Stomach (tissue), 9 donors: ENCODE results near the gene HNRNPK. TPM values are rescaled to one million over a fixed set of nuclear protein-coding genes. Genes with fewer than 3 reads are reported as not detected.

Source experiments
- DNase-seq, 2 donors: peaks; one replicate each; pipeline versions ENCODE4 v3.0.0 to v3.0.0-alpha.2; 2013 to 2019
- H3K27ac ChIP-seq, 5 donors: fragments of 200-600 bp in 4 of 5; sonication (generic) in 4 of 5; one replicate each; pipeline ENCODE4 v1.5.1; 2013 to 2019; ENCODE audit warnings: mild to moderate bottlenecking in 1 of 5, moderate library complexity in 1 of 5
- H3K27me3 ChIP-seq, 3 donors: fragments of 200-600 bp; sonication (generic); one replicate each; pipeline ENCODE4 v1.5.1; 2017 to 2019; ENCODE audit warnings: mixed run types in 1 of 3
- H3K36me3 ChIP-seq, 4 donors: fragments of 200-600 bp; sonication (generic); 1 replicate in 3 of 4; 2 replicates in 1 of 4; pipeline ENCODE4 v1.5.1; 2016 to 2019
- H3K4me1 ChIP-seq, 4 donors: fragments of 200-600 bp; sonication (generic); one replicate each; pipeline ENCODE4 v1.5.1; 2016 to 2019
- H3K4me3 ChIP-seq, 4 donors: fragments of 200-600 bp; sonication (generic) in 3 of 4; one replicate each; pipeline ENCODE4 v1.5.1; 2016 to 2019; ENCODE audit warnings: mild to moderate bottlenecking in 1 of 4
- H3K9me3 ChIP-seq, 4 donors: fragments of 200-600 bp; sonication (generic); one replicate each; pipeline ENCODE4 v1.5.1; 2016 to 2019
- CTCF ChIP-seq, 7 experiments: fragments of 450-650 bp in 4 of 7; fragments of 200-600 bp in 3 of 7; sonication (generic) in 3 of 7; IDR thresholded peaks; one replicate each; pipeline ENCODE4 v1.5.1; 2016 to 2019; ENCODE audit warnings: antibody characterized with exemption in 7 of 7, control low read depth in 2 of 7, mild to moderate bottlenecking in 1 of 7
- EP300 ChIP-seq: sonication (generic); formaldehyde crosslinking; IDR thresholded peaks from one replicate; pipeline ENCODE4 v1.6.1; 2017; ENCODE audit warnings: antibody characterized with exemption
- POLR2A ChIP-seq, 4 donors: fragments of 450-650 bp; IDR thresholded peaks; one replicate each; pipeline ENCODE4 v1.6.1; 2016; ENCODE audit warnings: antibody characterized with exemption in 4 of 4, control low read depth in 2 of 4, mild to moderate bottlenecking in 1 of 4, moderate library complexity in 1 of 4
- POLR2AphosphoS5 ChIP-seq, 3 donors: sonication (generic); formaldehyde crosslinking; IDR thresholded peaks; one replicate each; pipeline ENCODE4 v1.6.1; 2016; ENCODE audit warnings: antibody characterized with exemption in 3 of 3
- WGBS, 5 donors: extraction: QIAGEN DNeasy Blood & Tissue Kit in 3 of 5; methylation state at CpG; one replicate each; pipeline versions ENCODE4 v1.1.5 to v1.1.7; 2013 to 2018; 5-methylcytosine and 5-hydroxymethylcytosine counted together
- intact Hi-C: fragments of 100-400 bp; cut with DNase I; formaldehyde crosslinking; loops from one replicate; pipeline ENCODE4 v1.15.1; 2023; ENCODE audit warnings: low total_unique reads
- polyA plus RNA-seq, 3 donors: library from polyadenylated mRNA; stranded (reverse); fragments of 200-250 nt; gene quantifications; one replicate each; pipeline ENCODE4 v1.2.3, GENCODE V29; 2013
- total RNA-seq, 5 donors: library from RNA; depleted of rRNA; stranded (reverse); fragments of >200 nt; gene quantifications; one replicate each; pipeline versions ENCODE4 v1.1.0 to v1.2.3, GENCODE V29; 2014 to 2016
- donor health status: healthy with polysubstance abuse.
- donor health status: Bipolar disorder and iron deficiency.
- donor health status: healthy.

The HNRNPK gene
- total and polyA plus RNA-seq, 8 donors = 164 to 835 (median 257) TPM

GRCh38 chr9:83933790-83934189 is 46.2 kb downstream of the HNRNPK start:
- Histone ChIP-seq H3K4me3 (no peak overlapping the region), H3K9me3 (no peaks in the 10 kb centered on the region), H3K27ac (no peak overlapping the region), H3K4me1 (peaks cover 8 to 18% (median 15%) of the 10 kb centered on the region in 4 donors), H3K36me3 (peaks cover 2 to 5% (median 3%) of the 10 kb centered on the region in 4 donors), H3K27me3 (no peaks in the 10 kb centered on the region)
- WGBS, 5 donors = 80 to 95% (median 87%) methylated on average over 3 of the region's 3 CpGs
- no peak for TF ChIP-seq POLR2AphosphoS5 (IDR thresholded peaks at IDR 0.05)
- TF ChIP-seq EP300 = no peak
- TF ChIP-seq POLR2A (IDR thresholded peaks at IDR 0.05) = no peak
- TF ChIP-seq CTCF (IDR thresholded peaks at IDR 0.05) = no peak
- DNase-seq = no peak
- intact Hi-C loops = no loop called here

- intact Hi-C loops = no loop called here
- no peak for DNase-seq
- Histone ChIP-seq H3K4me3 (no peak overlapping the region), H3K27me3 (no peaks in the 10 kb centered on the region), H3K4me1 (peaks cover 8 to 18% (median 15%) of the 10 kb centered on the region in 4 donors), H3K36me3 (no peaks in the 10 kb centered on the region), H3K27ac (no peak overlapping the region), H3K9me3 (no peaks in the 10 kb centered on the region)
- 84 to 94% (median 91%) methylated on average over 5 of the region's 5 CpGs for WGBS, 5 donors
- no peak for TF ChIP-seq CTCF (IDR thresholded peaks at IDR 0.05)
- TF ChIP-seq POLR2A (IDR thresholded peaks at IDR 0.05) = no peak
- no peak for TF ChIP-seq POLR2AphosphoS5 (IDR thresholded peaks at IDR 0.05)
These were observed 47.2 kb downstream of the HNRNPK start for GRCh38 chr9:83932851-83933250.

GRCh38 chr9:83932011-83932410 is 48.0 kb downstream of the HNRNPK start:
- intact Hi-C loops = no loop called here
- WGBS, 5 donors = 75 to 97% (median 91%) methylated on average over 2 of the region's 2 CpGs

GRCh38 chr9:83930881-83931280 is 49.1 kb downstream of the HNRNPK start:
- TF ChIP-seq CTCF (IDR thresholded peaks at IDR 0.05) = no peak
- TF ChIP-seq POLR2A (IDR thresholded peaks at IDR 0.05) = no peak
- no peak for TF ChIP-seq POLR2AphosphoS5 (IDR thresholded peaks at IDR 0.05)
- no peak for TF ChIP-seq EP300
- Histone ChIP-seq H3K27ac (no peak overlapping the region), H3K4me1 (peaks cover 8 to 18% (median 15%) of the 10 kb centered on the region in 4 donors), H3K36me3 (no peaks in the 10 kb centered on the region), H3K4me3 (no peak overlapping the region), H3K9me3 (no peaks in the 10 kb centered on the region), H3K27me3 (no peaks in the 10 kb centered on the region)
- intact Hi-C loops = no loop called here
- DNase-seq = no peak
- WGBS, 5 donors = 86 to 89% (median 86%) methylated on average over 5 of the region's 5 CpGs

More at GRCh38 chr9:83932011-83932410, 48.0 kb downstream of the HNRNPK start:
- Histone ChIP-seq H3K4me3 (no peak overlapping the region), H3K4me1 (peaks cover 8 to 18% (median 15%) of the 10 kb centered on the region in 4 donors), H3K36me3 (no peaks in the 10 kb centered on the region), H3K27ac (no peak overlapping the region), H3K9me3 (no peaks in the 10 kb centered on the region), H3K27me3 (no peaks in the 10 kb centered on the region)
- no peak for DNase-seq
- TF ChIP-seq CTCF (IDR thresholded peaks at IDR 0.05) = no peak
- TF ChIP-seq EP300 = no peak
- no peak for TF ChIP-seq POLR2A (IDR thresholded peaks at IDR 0.05)
- no peak for TF ChIP-seq POLR2AphosphoS5 (IDR thresholded peaks at IDR 0.05)
